GM23338 (cell line): ENCODE data around the gene MYCN. TPM values are rescaled to one million over a fixed set of nuclear protein-coding genes. Genes with fewer than 3 reads are reported as not detected.

ENCODE experiments used
- ATAC-seq: fragments of 200-7000 bp; cut with Tn5 transposase; 3 replicates; pipeline ENCODE4 v1.9.1; 2020
- DNase-seq: peaks from one replicate; pipeline ENCODE4 v3.0.0-alpha.2; 2015; ENCODE audit warnings: low spot score
- H2AFZ ChIP-seq: fragments of 200-600 bp; sonication (generic); 2 replicates; pipeline ENCODE4 v1.8.0; 2016; ENCODE audit warnings: antibody characterized with exemption, mild to moderate bottlenecking, moderate library complexity
- H3F3A ChIP-seq: fragments of 200-600 bp; sonication (generic); replicated peaks from 2 replicates; pipeline ENCODE4 v1.8.0; 2017; ENCODE audit warnings: antibody characterized with exemption, mixed run types, low read depth
- H3K27ac ChIP-seq: fragments of 200-600 bp; sonication (generic); 2 replicates; pipeline ENCODE4 v1.6.1; 2016; ENCODE audit warnings: low read depth
- H3K27me3 ChIP-seq: fragments of 200-600 bp; sonication (generic); 2 replicates; pipeline ENCODE4 v1.8.0; 2016; ENCODE audit warnings: mild to moderate bottlenecking, mixed run types, moderate library complexity; ENCODE audit not compliant: insufficient read depth
- H3K36me3 ChIP-seq: fragments of 200-600 bp; sonication (generic); 2 replicates; pipeline ENCODE4 v1.8.0; 2016; ENCODE audit warnings: mild to moderate bottlenecking; ENCODE audit not compliant: insufficient read depth
- H3K4me1 ChIP-seq: fragments of 200-600 bp; sonication (generic); 2 replicates; pipeline ENCODE4 v1.8.0; 2016; ENCODE audit warnings: mild to moderate bottlenecking, moderate library complexity; ENCODE audit not compliant: insufficient read depth
- H3K4me2 ChIP-seq: fragments of 200-600 bp; sonication (generic); 2 replicates; pipeline ENCODE4 v1.7.1; 2017; ENCODE audit warnings: mixed run types
- H3K4me3 ChIP-seq: fragments of 200-600 bp; sonication (generic); 2 replicates; pipeline ENCODE4 v1.6.1; 2016; ENCODE audit warnings: mixed run types
- H3K79me2 ChIP-seq: fragments of 200-600 bp; sonication (generic); replicated peaks from 2 replicates; pipeline ENCODE4 v1.8.0; 2017; ENCODE audit warnings: mild to moderate bottlenecking; ENCODE audit not compliant: insufficient read depth
- H3K9me2 ChIP-seq: fragments of 200-600 bp; sonication (generic); 2 replicates; pipeline ENCODE4 v1.8.0; 2017; ENCODE audit not compliant: insufficient read depth
- H4K20me1 ChIP-seq: fragments of 200-600 bp; sonication (generic); replicated peaks from 2 replicates; pipeline ENCODE4 v1.8.0; 2017; ENCODE audit warnings: mild to moderate bottlenecking; ENCODE audit not compliant: insufficient read depth
- H3K27ac Mint-ChIP-seq: 2 replicates; pipeline ENCODE4 v1.8.0; 2020; ENCODE audit warnings: inconsistent platforms, mild to moderate bottlenecking, moderate library complexity, mixed read lengths
- H3K27me3 Mint-ChIP-seq: 3 replicates; pipeline ENCODE4 v1.8.0; 2022; ENCODE audit warnings: low read depth, mild to moderate bottlenecking, moderate library complexity, mixed read lengths, inconsistent platforms; ENCODE audit not compliant: insufficient read depth, poor library complexity
- H3K36me3 Mint-ChIP-seq: 3 replicates; pipeline ENCODE4 v1.8.0; 2021; ENCODE audit warnings: low read depth, mild to moderate bottlenecking, inconsistent platforms, moderate library complexity, mixed read lengths
- H3K4me1 Mint-ChIP-seq: 3 replicates; pipeline ENCODE4 v1.8.0; 2020; ENCODE audit warnings: mild to moderate bottlenecking, inconsistent platforms, mixed read lengths
- H3K4me3 Mint-ChIP-seq: 3 replicates; pipeline ENCODE4 v1.8.0; 2021; ENCODE audit warnings: moderate library complexity, mild to moderate bottlenecking, inconsistent platforms, mixed read lengths
- H3K9me3 Mint-ChIP-seq: 3 replicates; pipeline ENCODE4 v1.8.0; 2020; ENCODE audit warnings: moderate library complexity, mild to moderate bottlenecking, inconsistent platforms, mixed read lengths
- POLR2AphosphoS5 ChIP-seq: IDR thresholded peaks from 2 replicates; pipeline ENCODE4 v1.6.1; 2016; ENCODE audit warnings: antibody characterized with exemption, low read depth
- ZNF462 ChIP-seq: fragments of 250-450 bp; sonication (Bioruptor Pico); IDR thresholded peaks from 2 replicates; pipeline ENCODE4 v1.5.0; 2020; ENCODE audit warnings: mild to moderate bottlenecking, moderate library complexity
- polyA plus RNA-seq: library from polyadenylated mRNA; unstranded; fragments of >200 nt; fragmentation: Nextera tagmentation; extraction: Ambion mirVana; gene quantifications from 2 replicates; pipeline ENCODE4 v1.2.1, GENCODE V29; 2016
- total RNA-seq: library from RNA; depleted of rRNA; stranded (reverse); fragments of >200 nt; shearing (Covaris generic); gene quantifications from 2 replicates; pipeline ENCODE4 v1.2.3, GENCODE V29; 2014

MYCN gene
- total and polyA plus RNA-seq, 2 experiments from 2014 or later = 50.8 to 145 TPM

- no peak for TF ChIP-seq ZNF462 (CRISPR knock-in tag)
Measured at GRCh38 chr2:15944325-15945017, 4.1 kb downstream of the MYCN start (continued).

GRCh38 chr2:15945909-15946705, 5.8 kb downstream of the MYCN start:
- H3K36me3 Mint-ChIP-seq = peaks cover 74% of the 10 kb centered on the region
- H3K4me3 Mint-ChIP-seq = peak overlapping the region; percentile 97
- H3F3A ChIP-seq = peaks cover 44% of the 10 kb centered on the region
- no peaks in the 10 kb centered on the region for H3K9me2 ChIP-seq
- H3K36me3 ChIP-seq = peaks cover 39% of the 10 kb centered on the region
- TF ChIP-seq POLR2AphosphoS5 = 0 out of 2 replicates have a peak, but pooled peaks have one; percentile 4
- TF ChIP-seq ZNF462 (CRISPR knock-in tag) = no peak
- DNase-seq = no peak
- ATAC-seq = no peak
- H3K79me2 ChIP-seq = peaks cover 67% of the 10 kb centered on the region
- no peak overlapping the region for H2AFZ ChIP-seq
- H3K4me2 ChIP-seq = peak overlapping the region; percentile 100; the same call in 1 of the 2 replicates
- H3K27me3 Mint-ChIP-seq = peaks cover 31% of the 10 kb centered on the region
- H3K27me3 ChIP-seq = no peaks in the 10 kb centered on the region
- H3K27ac ChIP-seq = no peak overlapping the region
- peaks cover 32% of the 10 kb centered on the region for H4K20me1 ChIP-seq
- H3K4me1 ChIP-seq = peaks cover 34% of the 10 kb centered on the region
- peaks cover 54% of the 10 kb centered on the region for H3K4me1 Mint-ChIP-seq
- H3K27ac Mint-ChIP-seq = no peak overlapping the region
- peak overlapping the region; percentile 100; the same call in 1 of the 2 replicates for H3K4me3 ChIP-seq
- H3K9me3 Mint-ChIP-seq = peaks cover 4% of the 10 kb centered on the region; the same call in 2 of the 3 replicates
